ENCODE measurements around the gene DRG2.

- no peak for TF ChIP-seq CTCF (IDR thresholded peaks at IDR 0.05)
- no peak for TF ChIP-seq POLR2A (IDR thresholded peaks at IDR 0.05)
Measured at GRCh38 chr17:18115517-18115916, 27.8 kb downstream of the DRG2 start.
